TTC549 (cell line): ENCODE measurements around the gene ANGEL2.
"Not testable (repeated sequence)": the region's sequence is repeated elsewhere in the genome, so short reads cannot be mapped to it uniquely, and the experiment has no call there.

Experiments
- FAIRE-seq: peaks from 2 replicates; lab custom pipeline; 2012; peaks lifted over from hg19 to GRCh38; lab: Jason Lieb, UNC

Gene ANGEL2

DNA sequence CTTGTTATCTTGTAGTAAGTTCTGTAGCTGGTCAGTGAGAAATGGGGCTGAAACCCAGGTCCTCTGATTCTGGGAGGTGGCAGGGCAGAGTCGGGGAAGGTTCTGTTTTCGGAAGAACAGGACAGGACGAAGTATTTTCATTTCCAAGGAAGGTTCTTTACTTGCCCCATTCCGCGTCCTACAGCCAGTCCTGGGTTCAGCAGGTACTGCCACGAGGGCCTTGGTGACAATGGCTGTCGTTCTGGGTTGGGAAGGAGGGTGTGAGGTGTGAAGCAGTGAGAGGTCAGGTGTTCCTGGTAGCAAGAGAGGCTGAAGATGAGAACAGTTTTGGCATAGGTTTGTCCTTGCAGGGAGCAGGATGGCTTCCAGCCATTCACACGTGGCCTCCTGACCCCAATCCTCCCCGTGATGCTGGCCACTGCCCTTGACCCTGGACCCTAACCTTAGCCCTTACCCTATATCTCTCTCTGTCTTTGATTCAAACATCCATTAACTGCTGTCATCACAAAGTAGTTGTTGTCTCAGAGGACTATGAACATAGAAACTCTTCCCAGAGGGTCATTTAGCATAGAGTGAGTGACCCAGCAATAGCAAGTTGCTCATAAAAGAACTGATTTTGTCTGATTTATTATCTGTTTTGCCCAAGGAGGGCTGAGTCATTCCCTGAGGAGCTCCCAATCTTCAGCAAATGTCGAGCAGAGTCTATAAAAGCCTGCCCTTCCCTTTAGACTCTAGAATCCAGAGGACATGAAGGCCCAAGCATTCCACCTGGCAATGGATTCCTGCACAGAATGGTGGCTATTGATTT lies 40.4 kb downstream of the ANGEL2 start:
- no peak for FAIRE-seq

GRCh38 chr1:212974711-212975110 lies 41.0 kb downstream of the ANGEL2 start:
- FAIRE-seq, result no peak

GRCh38 chr1:212973899-212974298 lies 41.8 kb downstream of the ANGEL2 start:
- no peak for FAIRE-seq

GRCh38 chr1:212973426-212973825 lies 42.2 kb downstream of the ANGEL2 start:
- no peak for FAIRE-seq

GRCh38 chr1:212971312-212971711 lies 44.4 kb downstream of the ANGEL2 start:
- FAIRE-seq, result no peak

DNA sequence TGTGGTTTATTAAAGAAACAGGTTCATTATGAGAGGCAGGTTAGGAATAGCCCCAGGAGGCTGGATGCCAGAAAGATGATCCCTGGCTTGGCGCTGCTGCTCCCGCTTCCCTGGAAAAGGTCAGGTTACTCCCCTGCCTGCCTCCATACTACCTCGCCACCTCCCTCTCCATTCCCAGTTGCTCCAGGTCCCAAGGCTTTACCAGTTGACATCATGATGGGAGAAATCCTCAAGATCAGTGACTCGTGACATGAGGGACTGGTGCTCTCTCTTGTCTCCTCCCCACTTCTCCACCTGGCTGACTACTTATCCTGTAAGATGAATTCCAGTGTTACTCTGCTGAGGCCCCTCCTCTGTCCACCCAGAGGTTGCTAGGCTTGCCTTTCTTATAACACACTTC lies 45.6 kb downstream of the ANGEL2 start:
- FAIRE-seq, result no peak

GRCh38 chr1:212968368-212968863 lies 47.3 kb downstream of the ANGEL2 start:
- no peak for FAIRE-seq

- FAIRE-seq, result peak; percentile 58
Measured at GRCh38 chr1:212967801-212968200, 47.9 kb downstream of the ANGEL2 start.

DNA sequence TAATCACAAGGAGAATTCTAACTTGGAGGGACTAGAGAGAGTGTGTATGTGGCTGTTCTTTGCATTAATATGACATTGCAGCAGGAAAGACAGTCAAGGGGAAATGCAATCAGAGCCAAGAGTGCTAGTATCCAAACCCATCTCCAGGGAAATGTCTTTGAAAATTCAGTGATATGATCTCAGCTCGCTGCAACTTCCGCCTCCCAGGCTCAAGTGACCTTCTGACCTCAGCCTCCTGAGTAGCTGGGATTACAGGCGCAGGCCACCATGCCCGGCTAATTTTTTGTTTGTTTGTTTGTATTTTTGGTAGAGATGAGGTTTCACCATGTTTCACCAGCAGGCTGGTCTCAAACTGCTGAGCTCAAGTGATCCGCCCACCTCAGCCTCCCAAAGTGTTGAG lies 49.1 kb downstream of the ANGEL2 start:
- no peak for FAIRE-seq

- not testable (repeated sequence) for FAIRE-seq
Measured at GRCh38 chr1:212964993-212965392, 50.7 kb downstream of the ANGEL2 start.

DNA sequence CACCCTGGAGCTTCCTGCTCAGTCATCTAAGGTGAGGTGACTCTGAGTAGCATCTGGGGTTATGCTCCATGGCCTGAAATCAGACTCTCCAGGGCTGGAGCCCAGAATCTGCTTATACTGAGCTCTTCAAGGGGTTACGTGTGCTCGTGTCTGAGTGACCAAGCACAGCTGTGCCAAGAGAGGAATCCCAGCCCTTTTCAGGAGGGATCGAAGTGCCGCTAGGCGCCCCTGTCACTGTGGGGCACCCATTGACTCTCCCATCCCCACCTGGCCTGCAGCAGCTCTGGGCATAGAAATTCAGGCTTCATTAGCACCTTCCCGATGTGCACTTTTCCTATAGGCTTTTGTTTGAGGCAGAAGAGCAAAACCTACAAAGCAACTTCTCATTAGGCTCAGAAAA lies 51.6 kb downstream of the ANGEL2 start:
- no peak for FAIRE-seq

GRCh38 chr1:212962509-212962908 lies 53.2 kb downstream of the ANGEL2 start:
- FAIRE-seq, result no peak

GRCh38 chr1:212960932-212961331 lies 54.7 kb downstream of the ANGEL2 start:
- no peak for FAIRE-seq

DNA sequence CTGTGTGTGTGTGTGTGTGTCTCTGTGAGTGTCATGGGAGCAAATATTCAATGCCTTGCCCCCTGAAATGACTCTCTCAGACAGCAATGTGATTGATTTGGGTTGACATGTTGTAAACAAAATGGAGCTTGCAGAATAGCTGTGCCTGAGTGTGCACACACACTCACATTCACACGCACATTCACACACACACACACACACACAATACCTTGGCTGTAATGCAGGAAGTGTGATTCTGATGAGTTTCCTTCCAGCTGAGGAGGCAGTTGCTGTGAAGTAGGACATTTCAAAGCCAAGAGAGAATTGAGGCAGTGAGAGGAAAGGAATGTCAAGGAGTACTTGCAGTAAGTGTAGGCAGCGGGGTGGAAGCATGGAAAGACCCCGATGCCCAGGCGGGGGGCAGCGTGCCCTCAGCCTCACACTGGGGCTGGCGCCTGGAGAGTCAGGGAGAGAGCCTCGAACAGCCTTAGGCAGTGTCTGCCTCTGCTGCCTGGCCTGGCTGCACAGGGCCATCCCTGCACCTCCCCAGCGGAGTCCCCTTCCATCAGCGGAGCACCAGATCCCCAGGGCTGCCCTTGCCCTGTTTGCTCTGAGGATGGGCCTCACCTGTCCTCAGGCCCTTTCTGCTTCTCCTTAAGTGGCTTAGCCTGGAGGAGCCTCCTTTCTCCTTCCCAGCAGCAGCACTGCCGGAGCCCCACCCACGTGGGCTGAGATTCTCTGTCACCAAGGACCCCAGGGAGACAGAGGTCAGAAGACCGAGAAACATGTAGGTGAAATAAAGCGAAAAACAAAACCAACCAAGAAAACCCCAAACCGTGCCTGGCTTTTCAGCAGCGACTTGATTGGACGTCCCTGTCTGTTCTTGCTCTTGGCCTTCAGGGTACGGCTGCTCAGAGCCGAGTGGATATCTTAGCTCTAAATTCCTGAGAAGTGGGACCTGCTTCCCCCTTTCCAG lies 56.1 kb downstream of the ANGEL2 start:
- FAIRE-seq, result no peak

DNA sequence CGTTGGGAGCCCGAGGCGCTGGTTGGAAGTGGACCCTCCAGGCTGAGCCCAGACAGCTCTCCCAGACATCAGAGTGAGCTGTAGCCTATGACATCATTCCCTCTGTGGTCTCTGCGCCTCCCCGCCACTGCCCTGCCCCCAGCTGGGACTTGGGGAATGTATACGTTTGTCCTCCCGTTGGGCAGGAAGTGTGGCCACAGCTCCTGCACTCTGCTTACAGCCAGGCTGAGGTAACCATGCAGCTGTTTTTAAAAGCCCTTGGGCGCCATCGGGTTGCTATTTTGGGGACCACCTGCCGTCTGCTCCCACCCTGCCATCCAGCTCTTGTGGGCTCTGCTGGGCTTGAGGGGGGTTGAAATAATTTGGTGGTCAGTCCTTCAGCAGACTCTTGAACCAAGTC lies 57.5 kb downstream of the ANGEL2 start:
- no peak for FAIRE-seq

DNA sequence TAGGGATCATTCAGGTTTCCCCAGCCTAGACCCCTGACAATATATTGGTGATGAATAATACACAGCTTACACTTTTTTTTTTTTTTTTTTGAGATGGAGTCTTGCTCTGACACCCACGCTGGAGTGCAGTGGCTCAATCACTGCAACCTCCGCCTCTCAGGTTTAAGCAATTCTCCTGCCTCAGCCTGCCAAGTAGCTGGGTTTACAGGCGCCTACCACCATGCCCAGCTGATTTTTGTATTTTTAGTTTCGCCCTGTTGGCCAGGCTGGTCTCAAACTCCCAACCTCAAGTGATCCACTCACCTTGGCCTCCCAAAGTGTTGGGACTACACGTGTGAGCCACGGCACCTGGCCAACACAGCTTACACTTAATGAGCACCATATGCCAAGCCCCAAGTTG lies 58.1 kb downstream of the ANGEL2 start:
- FAIRE-seq, result no peak

DNA sequence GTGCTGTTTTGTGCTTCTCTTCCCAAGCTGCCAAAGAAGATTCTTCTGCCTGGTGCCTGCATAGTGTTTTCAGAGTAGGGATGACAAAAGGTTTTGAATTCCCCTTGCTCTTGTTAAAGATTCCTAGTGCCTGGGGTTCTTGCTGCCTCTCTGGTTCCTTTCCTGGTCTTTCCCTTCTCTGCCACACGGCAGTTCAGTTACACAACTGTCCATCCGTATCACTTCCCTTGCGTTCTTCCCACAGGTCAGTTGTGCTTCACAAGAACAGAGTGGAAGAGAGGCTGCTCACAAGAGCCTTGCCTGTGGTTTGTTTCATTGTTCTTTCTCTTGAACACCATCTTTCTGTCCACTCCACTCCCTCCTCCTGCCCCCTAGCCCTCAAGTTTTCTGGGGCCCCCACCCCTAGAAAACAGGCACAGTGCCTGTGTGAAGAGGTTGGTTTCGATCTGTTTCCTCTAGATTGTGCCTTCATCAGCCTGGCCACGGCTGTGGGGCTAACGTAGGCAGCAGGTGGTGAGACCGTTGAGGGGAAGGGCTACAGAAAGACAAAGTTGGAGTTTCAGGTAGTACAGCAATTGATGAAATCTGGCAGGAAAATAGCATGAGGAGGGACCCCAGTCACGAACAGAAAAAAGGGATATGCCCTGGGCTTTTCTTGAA lies 59.6 kb downstream of the ANGEL2 start:
- no peak for FAIRE-seq

DNA sequence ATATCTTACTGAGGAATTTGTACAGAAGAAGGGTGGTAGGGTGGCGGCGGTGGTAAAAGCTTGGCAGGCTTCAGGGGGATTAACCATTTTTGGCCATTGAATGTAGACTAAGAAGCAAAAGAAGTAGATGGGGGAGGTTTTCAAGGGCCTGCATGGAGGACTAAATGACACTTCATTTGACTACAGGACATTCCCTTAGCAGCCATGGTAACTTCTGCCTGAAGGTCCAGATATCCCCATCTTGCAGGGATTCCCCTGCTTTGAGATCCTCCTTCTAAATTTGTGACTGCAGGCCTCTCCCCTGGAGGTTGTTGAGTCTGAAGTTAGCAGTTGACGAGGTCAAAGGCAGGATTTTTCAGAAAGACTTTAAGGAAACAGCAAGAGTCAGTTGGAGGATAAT lies 60.6 kb downstream of the ANGEL2 start:
- FAIRE-seq, result no peak

- FAIRE-seq, result no peak
Measured at GRCh38 chr1:212954514-212954913, 61.2 kb downstream of the ANGEL2 start.

DNA sequence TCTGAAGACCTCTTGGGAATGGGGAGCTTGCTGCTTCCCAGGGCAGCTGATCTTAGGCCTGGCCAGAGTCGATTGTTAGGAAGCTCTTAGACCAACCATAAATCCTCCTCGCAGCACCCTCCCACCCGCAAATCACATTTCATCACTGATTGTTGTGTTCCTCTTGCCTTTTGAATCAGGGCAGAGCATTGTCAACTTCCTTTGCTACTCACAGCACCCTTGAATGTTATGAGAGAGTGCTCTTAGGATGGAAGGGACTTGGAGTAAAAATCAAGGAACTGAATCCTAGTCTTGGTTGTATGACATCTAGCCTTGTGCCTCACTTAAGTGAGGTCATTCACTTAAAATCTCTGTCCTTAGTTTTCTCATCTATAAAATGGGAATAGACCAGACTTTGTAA lies 62.3 kb downstream of the ANGEL2 start:
- FAIRE-seq, result no peak

GRCh38 chr1:212952641-212952976 lies 63.1 kb downstream of the ANGEL2 start:
- FAIRE-seq, result no peak

DNA sequence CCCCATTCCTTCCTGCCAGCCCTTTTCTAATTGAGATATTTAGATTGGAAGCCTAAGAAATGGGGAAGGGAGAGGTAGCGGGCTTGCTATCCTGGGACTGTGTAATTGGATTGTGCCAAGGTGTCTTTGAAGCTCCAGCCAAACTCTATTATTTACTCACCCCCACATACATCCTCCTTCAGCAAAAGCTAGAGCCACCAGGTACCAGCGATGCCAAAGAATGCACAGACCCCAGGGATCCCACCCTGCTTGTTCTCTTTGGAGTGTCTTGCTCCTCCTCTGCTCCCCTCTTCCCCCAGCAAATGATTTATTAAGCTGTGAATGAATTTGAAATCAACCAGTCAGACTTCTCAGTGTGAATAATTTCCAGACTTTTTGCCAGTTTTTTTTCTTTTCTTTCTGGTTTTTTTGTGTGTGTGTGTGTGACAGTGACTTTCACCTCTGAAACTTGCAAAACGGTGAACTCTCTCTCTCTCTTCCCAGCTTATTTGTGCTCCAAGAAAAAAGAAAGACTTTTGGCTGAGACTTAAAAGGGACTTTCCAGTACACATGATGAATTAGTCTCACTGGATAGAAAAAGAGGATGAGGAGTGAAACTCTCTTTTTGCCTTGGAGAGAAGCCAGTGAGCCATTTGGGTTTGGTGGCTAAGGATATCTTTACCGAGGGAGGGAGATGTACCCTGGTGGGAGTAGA lies 63.6 kb downstream of the ANGEL2 start:
- no peak for FAIRE-seq
